Sigmoid colon (tissue), 4 donors: ENCODE results near the gene FBXL15.
A peak's percentile ranks its signal among the peaks of the same experiment; 100 is the strongest.

Experiments
- POLR2AphosphoS5 ChIP-seq, 4 donors: sonication (generic); formaldehyde crosslinking; IDR thresholded peaks; one replicate each; pipeline ENCODE4 v1.6.1; 2017; ENCODE audit warnings: antibody characterized with exemption in 4 of 4
- TF ChIP-seq, protein P1 (sequence below), 4 experiments: fragments of 450-650 bp in 3 of 4; fragments of 200-600 bp in 1 of 4; IDR thresholded peaks; one replicate each; pipeline ENCODE4 v1.5.1; 2016 to 2019; ENCODE audit warnings: antibody characterized with exemption in 4 of 4, mild to moderate bottlenecking in 3 of 4, moderate library complexity in 2 of 4

DNA sequence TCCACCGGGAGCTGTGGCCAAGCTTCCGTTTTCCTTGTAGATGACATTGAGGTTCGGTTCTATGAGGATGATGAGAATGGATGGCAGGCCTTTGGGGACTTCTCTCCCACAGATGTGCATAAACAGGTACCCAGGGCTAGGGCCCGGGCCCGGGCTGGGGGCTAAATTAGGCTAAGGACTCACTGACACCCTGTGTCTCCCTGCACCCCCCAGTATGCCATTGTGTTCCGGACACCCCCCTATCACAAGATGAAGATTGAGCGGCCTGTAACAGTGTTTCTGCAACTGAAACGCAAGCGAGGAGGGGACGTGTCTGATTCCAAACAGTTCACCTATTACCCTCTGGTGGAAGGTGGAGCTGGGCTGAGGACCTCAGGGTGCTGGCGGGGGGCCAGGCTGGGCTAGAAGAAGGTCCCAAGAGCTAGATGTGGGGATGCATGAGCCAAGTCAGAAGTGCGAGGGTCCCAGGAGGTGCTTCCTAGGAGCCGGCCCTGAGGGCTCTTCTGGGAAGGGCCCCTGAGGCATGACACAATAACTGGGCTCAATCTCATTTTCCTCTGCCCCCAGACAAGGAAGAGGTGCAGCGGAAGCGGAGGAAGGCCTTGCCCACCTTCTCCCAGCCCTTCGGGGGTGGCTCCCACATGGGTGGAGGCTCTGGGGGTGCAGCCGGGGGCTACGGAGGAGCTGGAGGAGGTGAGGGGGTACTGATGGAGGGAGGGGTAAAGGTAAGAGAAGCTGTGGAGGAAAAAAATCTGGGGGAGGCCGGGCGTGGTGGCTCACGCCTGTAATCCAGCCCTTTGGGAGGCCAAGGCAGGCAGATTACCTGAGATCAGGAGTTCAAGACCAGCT is 22.2 kb upstream of the FBXL15 start:
- TF ChIP-seq, protein P1, sequence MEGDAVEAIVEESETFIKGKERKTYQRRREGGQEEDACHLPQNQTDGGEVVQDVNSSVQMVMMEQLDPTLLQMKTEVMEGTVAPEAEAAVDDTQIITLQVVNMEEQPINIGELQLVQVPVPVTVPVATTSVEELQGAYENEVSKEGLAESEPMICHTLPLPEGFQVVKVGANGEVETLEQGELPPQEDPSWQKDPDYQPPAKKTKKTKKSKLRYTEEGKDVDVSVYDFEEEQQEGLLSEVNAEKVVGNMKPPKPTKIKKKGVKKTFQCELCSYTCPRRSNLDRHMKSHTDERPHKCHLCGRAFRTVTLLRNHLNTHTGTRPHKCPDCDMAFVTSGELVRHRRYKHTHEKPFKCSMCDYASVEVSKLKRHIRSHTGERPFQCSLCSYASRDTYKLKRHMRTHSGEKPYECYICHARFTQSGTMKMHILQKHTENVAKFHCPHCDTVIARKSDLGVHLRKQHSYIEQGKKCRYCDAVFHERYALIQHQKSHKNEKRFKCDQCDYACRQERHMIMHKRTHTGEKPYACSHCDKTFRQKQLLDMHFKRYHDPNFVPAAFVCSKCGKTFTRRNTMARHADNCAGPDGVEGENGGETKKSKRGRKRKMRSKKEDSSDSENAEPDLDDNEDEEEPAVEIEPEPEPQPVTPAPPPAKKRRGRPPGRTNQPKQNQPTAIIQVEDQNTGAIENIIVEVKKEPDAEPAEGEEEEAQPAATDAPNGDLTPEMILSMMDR (IDR thresholded peaks at IDR 0.05), result no peak
- TF ChIP-seq POLR2AphosphoS5 (IDR thresholded peaks at IDR 0.05), result peak; percentile 5 to 41 (median 22)
